Thyroid gland (tissue), 4 donors: Measurements from ENCODE around the gene PSMG3. TPM values are rescaled to one million over a fixed set of nuclear protein-coding genes. Genes with fewer than 3 reads are reported as not detected.
A peak's percentile ranks its signal among the peaks of the same experiment; 100 is the strongest.

Experiments used
- DNase-seq, 2 donors: peaks; one replicate each; pipeline ENCODE4 v3.0.0-alpha.2; 2019
- H3K27ac ChIP-seq, 3 donors: fragments of 200-600 bp; sonication (generic); 1 replicate in 2 of 3; 2 replicates in 1 of 3; pipeline ENCODE4 v1.5.1; 2016 to 2019; ENCODE audit warnings: mild to moderate bottlenecking in 1 of 3, moderate library complexity in 1 of 3
- H3K27me3 ChIP-seq: fragments of 200-600 bp; sonication (generic); one replicate; pipeline ENCODE4 v1.5.1; 2019
- H3K36me3 ChIP-seq, 2 donors: fragments of 200-600 bp; sonication (generic); one replicate each; pipeline ENCODE4 v1.5.1; 2016 to 2019
- H3K4me1 ChIP-seq, 2 donors: fragments of 200-600 bp; sonication (generic); one replicate each; pipeline ENCODE4 v1.5.1; 2017 to 2019
- H3K4me3 ChIP-seq, 3 donors: fragments of 200-600 bp; sonication (generic); replicated peaks in 1 of 3; 1 replicate in 2 of 3; 2 replicates in 1 of 3; pipeline ENCODE4 v1.5.1; 2016; ENCODE audit warnings: mild to moderate bottlenecking in 1 of 3
- H3K9me3 ChIP-seq: fragments of 200-600 bp; sonication (generic); one replicate; pipeline ENCODE4 v1.5.1; 2017
- POLR2A ChIP-seq, 2 donors: fragments of 450-650 bp; IDR thresholded peaks; one replicate each; pipeline ENCODE4 v1.6.1; 2017; ENCODE audit warnings: antibody characterized with exemption in 2 of 2, mild to moderate bottlenecking in 2 of 2, moderate library complexity in 1 of 2
- WGBS, 2 donors: methylation state at CpG; one replicate each; pipeline ENCODE4 v1.1.5; 2017; 5-methylcytosine and 5-hydroxymethylcytosine counted together
- intact Hi-C: fragments of 100-400 bp; cut with DNase I; formaldehyde crosslinking; loops from one replicate; pipeline ENCODE4 v1.15.1; 2023
- total RNA-seq, 4 donors: library from RNA; depleted of rRNA; stranded (reverse); fragments of >200 nt; gene quantifications; one replicate each; pipeline ENCODE4 v1.2.3, GENCODE V29; 2016
- TF ChIP-seq, protein P1 (sequence below), 6 experiments: fragments of 200-600 bp in 3 of 6; fragments of 450-650 bp in 3 of 6; sonication (generic) in 3 of 6; IDR thresholded peaks; one replicate each; pipeline ENCODE4 v1.5.1; 2016 to 2019; ENCODE audit warnings: antibody characterized with exemption in 6 of 6, mild to moderate bottlenecking in 2 of 6, inconsistent platforms in 1 of 6, moderate library complexity in 1 of 6

Gene PSMG3
- total RNA-seq, 4 donors from 2014 or later, result 28.1 to 65.6 (median 50.2) TPM

DNA sequence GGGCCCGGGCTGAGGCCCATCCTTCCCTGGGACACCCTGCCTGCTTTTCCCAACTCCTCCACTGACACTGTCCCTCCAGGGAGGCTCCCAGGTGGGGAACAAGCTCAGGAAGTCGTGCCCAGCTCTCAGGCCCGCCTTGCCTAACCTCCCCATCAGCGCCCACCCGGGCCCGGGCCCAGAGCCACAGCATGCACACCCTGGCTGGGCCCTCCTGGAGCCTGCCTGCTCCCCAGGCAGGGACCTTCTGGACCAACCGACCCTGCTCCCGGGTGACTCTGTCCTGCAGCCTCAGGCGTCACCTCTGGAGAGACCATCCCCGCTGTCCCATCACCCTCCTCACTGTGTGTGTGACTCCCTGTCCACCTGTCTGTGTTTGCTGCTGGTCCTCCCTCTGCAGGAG, 12.1 kb downstream of the PSMG3 start:
- TF ChIP-seq, protein P1, sequence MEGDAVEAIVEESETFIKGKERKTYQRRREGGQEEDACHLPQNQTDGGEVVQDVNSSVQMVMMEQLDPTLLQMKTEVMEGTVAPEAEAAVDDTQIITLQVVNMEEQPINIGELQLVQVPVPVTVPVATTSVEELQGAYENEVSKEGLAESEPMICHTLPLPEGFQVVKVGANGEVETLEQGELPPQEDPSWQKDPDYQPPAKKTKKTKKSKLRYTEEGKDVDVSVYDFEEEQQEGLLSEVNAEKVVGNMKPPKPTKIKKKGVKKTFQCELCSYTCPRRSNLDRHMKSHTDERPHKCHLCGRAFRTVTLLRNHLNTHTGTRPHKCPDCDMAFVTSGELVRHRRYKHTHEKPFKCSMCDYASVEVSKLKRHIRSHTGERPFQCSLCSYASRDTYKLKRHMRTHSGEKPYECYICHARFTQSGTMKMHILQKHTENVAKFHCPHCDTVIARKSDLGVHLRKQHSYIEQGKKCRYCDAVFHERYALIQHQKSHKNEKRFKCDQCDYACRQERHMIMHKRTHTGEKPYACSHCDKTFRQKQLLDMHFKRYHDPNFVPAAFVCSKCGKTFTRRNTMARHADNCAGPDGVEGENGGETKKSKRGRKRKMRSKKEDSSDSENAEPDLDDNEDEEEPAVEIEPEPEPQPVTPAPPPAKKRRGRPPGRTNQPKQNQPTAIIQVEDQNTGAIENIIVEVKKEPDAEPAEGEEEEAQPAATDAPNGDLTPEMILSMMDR (IDR thresholded peaks at IDR 0.05), result no peak
- TF ChIP-seq POLR2A (IDR thresholded peaks at IDR 0.05), result no peak
- Histone ChIP-seq H3K36me3 (no peaks in the 10 kb centered on the region), H3K27me3 (no peaks in the 10 kb centered on the region), H3K27ac (no peak overlapping the region), H3K4me1 (peaks cover 0 to 15% of the 10 kb centered on the region in 2 donors), H3K4me3 (no peak overlapping the region), H3K9me3 (no peaks in the 10 kb centered on the region)
- DNase-seq, result no peak
- intact Hi-C loops, result loop anchor here (5.0 kb wide), 1 partner anchor 55 kb away; the partner anchor contains the start of gene INTS1
- WGBS, 2 donors, result 88 to 90% methylated on average over 5 to 8 of the region's 10 CpGs

- H3K27me3 ChIP-seq, result no peaks in the 10 kb centered on the region
- H3K4me3 ChIP-seq, result no peak overlapping the region
Observed at GRCh38 chr7:1557006-1557405, 12.8 kb downstream of the PSMG3 start.

GRCh38 chr7:1555813-1556543, 13.9 kb downstream of the PSMG3 start, which contains the start of gene TMEM184A:
TSS of gene TMEM184A (minus strand) at chr7:1556205. CDS start at chr7:1555484, 721 bp downstream.
- Histone ChIP-seq H3K27me3 (no peaks in the 10 kb centered on the region), H3K9me3 (no peaks in the 10 kb centered on the region), H3K4me1 (peaks cover 0 to 15% of the 10 kb centered on the region in 2 donors), H3K36me3 (no peaks in the 10 kb centered on the region), H3K27ac (no peak within 1 kb of the TSS), H3K4me3 (no peak within 1 kb of the TSS)
- intact Hi-C loops, result loop anchor here (5.0 kb wide), 1 partner anchor 54 kb away; the partner anchor contains the start of gene INTS1
- no peak for TF ChIP-seq POLR2A (IDR thresholded peaks at IDR 0.05)
- TF ChIP-seq, protein P1 (IDR thresholded peaks at IDR 0.05), result peak; percentile 32 to 83 (median 77)
- 14 to 39% methylated on average over 8 to 16 of the region's 23 CpGs for WGBS, 2 donors
- peak; percentile 85 to 88 for DNase-seq

More at GRCh38 chr7:1557006-1557405, 12.8 kb downstream of the PSMG3 start:
- H3K4me1 ChIP-seq, result peaks cover 0 to 15% of the 10 kb centered on the region in 2 donors
- intact Hi-C loops, result loop anchor here (5.0 kb wide), 1 partner anchor 55 kb away; the partner anchor contains the start of gene INTS1
- H3K36me3 ChIP-seq, result no peaks in the 10 kb centered on the region
- H3K27ac ChIP-seq, result no peak overlapping the region
- 95 to 96% methylated on average over 7 of the region's 7 CpGs for WGBS, 2 donors
- TF ChIP-seq POLR2A (IDR thresholded peaks at IDR 0.05), result no peak
- TF ChIP-seq, protein P1 (IDR thresholded peaks at IDR 0.05), result no peak
- H3K9me3 ChIP-seq, result no peaks in the 10 kb centered on the region
- no peak for DNase-seq

DNA sequence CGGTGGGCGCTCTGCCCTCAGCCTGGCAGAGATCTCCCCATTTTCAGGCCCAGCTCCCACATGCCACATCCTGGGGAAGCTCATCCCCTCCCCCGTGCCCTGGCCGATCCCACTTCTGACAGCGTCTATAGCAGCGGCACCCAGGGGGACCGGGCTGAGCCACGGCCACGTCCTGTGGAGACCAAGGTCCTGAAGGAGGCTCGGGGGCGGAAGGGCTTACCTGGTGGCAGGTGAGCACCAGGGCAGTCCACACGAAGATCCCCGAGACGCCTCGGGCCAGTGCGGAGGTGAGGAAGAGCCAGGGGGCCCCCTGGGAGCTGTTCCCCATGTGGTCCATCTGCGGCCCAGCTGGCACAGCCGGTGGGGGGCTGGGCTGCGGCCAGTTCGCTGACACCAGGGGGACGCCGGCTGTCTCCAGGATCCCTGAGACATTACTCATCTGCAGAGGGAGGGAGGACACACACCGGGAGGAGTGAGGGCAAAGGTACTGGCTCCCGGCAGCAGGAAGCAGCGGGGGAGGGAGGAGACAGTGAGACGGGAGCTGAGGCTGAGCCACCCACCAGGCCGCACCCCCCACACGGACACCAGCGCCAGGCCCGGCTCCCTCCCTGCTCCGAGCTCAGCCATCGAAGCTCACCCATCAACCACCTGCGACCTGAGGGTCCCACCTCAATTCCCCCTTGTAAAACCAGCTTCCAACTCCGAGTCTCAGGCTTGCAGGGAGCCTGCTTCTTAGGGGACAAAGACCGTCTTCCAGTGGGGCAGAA, 14.6 kb downstream of the PSMG3 start:
- Histone ChIP-seq H3K36me3 (no peaks in the 10 kb centered on the region), H3K4me1 (peaks cover 0 to 15% of the 10 kb centered on the region in 2 donors), H3K4me3 (no peak overlapping the region), H3K27me3 (no peaks in the 10 kb centered on the region), H3K27ac (no peak overlapping the region), H3K9me3 (no peaks in the 10 kb centered on the region)
- intact Hi-C loops, result loop anchor here (5.0 kb wide), 1 partner anchor 53 kb away; the partner anchor contains the start of gene INTS1
- WGBS, 2 donors, result 41 to 65% methylated on average over 7 to 14 of the region's 35 CpGs
- TF ChIP-seq, protein P1 (IDR thresholded peaks at IDR 0.05), result no peak
- DNase-seq, result no peak
